NCI-H2227 treated with DMSO at 0.1 percent for 48 hours (cell line): ENCODE measurements around the gene MB21D2.
"Not testable (repeated sequence)": the region's sequence is repeated elsewhere in the genome, so short reads cannot be mapped to it uniquely, and the experiment has no call there.

Experiments used
- DNase-seq: peaks from one replicate; lab custom pipeline; 2025; lab: John Stamatoyannopoulos, UW

Gene MB21D2

GRCh38 chr3:192860454-192860853 lies 57.2 kb downstream of the MB21D2 start:
- no peak for DNase-seq

- DNase-seq: no peak
These were observed 58.6 kb downstream of the MB21D2 start for GRCh38 chr3:192858849-192859585.

DNA sequence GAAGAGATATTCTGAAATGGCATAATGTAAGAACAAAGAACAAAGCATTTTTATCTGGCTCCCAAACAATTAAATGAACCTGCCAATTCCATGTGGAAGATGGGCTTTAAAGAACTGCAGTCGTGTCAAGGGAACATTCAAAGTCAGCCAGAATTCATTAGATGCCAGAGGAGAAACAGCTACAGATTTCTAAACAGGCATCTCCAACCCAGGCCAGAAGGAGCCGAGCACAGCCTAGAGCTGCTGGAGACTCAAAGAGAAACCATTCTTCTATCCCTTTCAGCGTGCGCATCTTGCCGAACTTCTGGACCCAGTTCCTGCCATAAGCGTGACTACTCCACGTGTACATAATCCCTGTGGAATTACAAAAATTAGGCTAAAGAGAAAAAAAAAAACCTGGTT lies 60.4 kb downstream of the MB21D2 start:
- no peak for DNase-seq

GRCh38 chr3:192855434-192855833 lies 62.2 kb downstream of the MB21D2 start:
- DNase-seq: no peak

- DNase-seq: no peak
These were observed 65.8 kb downstream of the MB21D2 start for GRCh38 chr3:192851821-192852372.

DNA sequence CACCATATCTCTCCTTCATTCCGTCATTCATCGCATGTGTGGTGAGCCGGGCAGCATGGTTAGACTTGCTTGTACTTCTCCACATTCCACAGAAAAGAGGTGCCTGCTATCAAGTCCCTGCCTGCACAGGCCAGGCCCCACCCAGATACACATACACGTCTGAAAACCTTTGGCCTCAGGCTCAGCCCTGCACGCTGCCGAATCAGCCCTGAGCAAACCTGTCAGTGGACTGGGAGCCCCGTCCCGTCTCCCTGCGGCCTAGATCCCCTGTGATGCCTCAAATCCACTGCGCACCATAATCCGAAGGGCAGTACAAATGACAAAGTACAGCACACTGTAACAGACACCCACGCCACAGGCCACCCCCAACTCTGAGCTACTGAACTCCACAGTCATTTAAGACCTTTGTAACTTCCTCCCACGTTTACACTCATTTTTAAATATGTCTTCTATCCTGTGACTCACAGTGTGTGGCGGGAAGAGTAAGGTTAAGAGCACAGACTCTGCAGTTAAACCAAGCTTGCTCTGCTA lies 67.1 kb downstream of the MB21D2 start:
- no peak for DNase-seq

DNA sequence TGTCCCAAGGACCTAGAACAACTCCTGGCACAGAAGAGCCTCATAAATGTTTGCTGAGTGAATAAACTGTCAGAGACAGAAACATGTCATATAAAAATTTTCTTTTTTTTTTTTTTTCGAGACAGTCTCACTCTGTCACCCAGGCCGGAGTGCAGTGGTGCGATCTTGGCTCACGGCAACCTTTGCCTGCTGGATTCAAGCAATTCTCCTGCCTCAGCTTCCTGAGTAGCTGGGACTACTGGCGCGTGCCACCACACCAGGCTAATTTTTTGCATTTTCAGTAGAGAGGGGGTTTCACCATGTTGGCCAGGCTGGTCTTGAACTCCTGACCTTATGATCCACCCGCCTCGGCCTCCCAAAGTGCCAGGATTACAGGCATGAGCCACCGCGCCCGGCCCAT lies 67.8 kb downstream of the MB21D2 start:
- not testable (repeated sequence) for DNase-seq

GRCh38 chr3:192848371-192849233 lies 69.1 kb downstream of the MB21D2 start:
- DNase-seq: no peak

DNA sequence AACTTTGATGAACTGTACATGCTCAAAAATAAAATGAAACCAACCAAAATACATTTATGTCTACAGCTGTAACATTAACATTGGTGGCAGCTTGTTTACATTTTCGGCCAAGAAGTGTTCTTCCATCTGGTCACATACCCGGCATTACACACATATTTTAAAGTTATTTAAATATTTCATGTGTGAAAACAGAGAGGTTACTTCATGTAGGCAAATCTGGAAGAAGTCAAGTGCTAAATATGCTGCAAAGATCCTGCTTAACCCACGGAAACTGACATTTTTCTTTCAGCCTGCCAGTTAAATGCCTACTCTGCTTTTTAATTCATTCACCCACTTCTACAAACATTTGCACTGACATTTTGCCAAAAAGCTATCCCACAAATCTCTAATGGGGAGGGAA lies 69.7 kb downstream of the MB21D2 start:
- no peak for DNase-seq

DNA sequence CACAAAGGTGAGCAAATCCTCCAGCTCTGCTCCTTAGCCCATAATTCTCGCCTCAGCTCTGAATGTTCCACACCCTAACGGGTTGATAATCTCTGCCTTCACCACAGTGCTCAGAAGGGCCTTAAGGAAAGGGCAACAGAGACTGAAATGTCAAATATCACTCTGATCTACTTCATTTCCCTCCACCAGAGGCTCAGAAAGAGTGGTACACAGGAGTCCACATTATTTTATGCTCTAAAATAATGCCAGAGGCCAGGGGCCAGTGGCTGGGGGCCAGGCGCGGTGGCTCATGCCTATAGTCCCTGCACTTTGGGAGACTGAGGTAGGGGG lies 72.2 kb downstream of the MB21D2 start:
- DNase-seq: no peak

- DNase-seq: no peak
These were observed 72.7 kb downstream of the MB21D2 start for GRCh38 chr3:192844836-192845525.

DNA sequence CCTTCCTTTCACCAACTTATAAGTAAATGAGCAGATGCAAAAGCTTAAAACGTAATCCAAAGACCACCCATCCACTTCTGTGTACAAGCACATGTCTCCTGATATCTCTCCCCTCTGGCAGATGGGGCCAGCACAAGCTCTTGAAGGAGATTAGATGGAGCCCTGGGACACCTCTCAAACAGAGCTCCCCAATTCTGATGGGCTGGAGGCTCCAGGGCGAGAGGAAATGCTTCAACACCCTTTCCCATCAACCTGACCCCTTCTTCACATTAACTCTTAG lies 73.2 kb downstream of the MB21D2 start:
- DNase-seq: no peak

GRCh38 chr3:192843723-192844485 lies 73.8 kb downstream of the MB21D2 start:
- no peak for DNase-seq

GRCh38 chr3:192843119-192843518 lies 74.5 kb downstream of the MB21D2 start:
- DNase-seq: no peak

GRCh38 chr3:192842711-192843110 lies 74.9 kb downstream of the MB21D2 start:
- no peak for DNase-seq

DNA sequence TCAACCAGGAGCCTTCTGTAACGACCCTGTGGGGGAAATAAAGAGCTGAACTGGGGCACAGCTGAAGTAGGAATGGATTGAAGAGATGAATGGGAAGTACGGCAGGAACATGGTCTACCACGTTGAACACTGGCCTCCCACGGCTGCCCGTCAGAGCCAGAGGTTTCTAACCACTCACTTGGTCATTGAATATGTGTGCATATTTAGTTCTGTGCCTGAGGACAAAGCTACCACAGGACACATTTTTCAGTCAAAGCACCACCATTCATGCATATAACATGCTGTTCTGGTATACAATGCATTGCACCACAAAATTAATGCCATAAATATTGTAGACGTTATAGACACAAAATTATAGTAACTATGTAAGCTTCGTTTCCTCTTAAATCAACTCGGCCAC lies 75.5 kb downstream of the MB21D2 start:
- DNase-seq: no peak

DNA sequence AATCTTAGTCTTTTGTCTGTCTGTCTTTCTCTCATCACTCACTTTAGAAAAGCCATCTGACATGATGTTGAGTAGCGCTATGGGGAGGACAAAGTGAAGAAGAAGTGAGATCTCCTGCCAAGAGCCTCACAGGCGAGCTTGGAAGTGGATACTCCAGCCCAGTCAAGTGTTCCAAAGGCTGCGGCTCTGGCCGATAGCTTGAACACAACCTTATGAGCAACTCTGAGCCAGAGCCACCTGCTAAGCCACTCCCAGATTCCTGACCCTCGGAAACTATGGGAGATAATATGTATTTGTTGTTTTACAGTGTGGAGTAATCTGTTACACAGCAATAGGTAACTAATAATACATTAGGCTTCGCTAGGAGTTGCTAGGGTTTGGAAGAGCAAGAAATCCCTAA lies 76.2 kb downstream of the MB21D2 start:
- DNase-seq: no peak

DNA sequence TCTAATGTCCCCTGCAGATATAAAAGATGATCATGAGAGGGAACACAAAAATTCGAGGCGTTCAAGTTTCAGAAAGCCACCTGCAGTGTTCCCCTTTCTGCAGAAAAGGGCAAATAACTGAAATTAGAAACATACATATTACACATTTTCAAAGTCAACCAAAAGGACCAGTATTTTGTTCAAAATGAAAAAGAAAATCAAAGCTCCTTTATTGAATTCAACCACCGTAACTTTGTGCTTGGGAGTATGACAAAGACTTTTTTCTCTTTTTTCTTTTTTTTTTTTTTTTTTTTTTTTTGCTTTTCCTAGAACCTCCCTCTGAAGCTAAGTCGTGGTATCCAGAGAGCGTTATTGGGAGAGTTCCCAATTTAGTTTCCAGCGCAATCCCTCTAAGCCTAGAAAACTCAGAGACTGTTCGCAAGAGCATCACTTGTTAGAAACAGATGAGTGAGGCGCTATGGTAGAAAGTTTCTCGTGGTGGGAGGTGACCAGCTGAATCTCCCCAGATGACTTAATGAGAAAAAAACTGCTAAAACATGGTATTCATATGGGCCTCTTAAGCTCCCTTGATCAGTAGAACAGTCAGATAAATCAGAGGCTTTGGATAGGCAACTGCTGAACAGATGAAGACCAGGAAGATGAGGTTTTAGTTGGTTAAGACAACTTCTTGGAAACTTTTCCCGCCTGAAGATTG lies 77.4 kb downstream of the MB21D2 start:
- DNase-seq: no peak

- no peak for DNase-seq
These were observed 81.5 kb downstream of the MB21D2 start for GRCh38 chr3:192835818-192836815.

GRCh38 chr3:192834428-192834827 lies 83.2 kb downstream of the MB21D2 start:
- no peak for DNase-seq
